ENCODE data around the gene CSRNP2. TPM values are rescaled to one million over a fixed set of nuclear protein-coding genes. Genes with fewer than 3 reads are reported as not detected.

CSRNP2 gene
- total RNA-seq = 10 to 100 TPM; 16.5 to 23.3 (median 20.3) TPM

- TF ChIP-seq POLR2AphosphoS5 (IDR thresholded peaks at IDR 0.05) (peak in 2 of 3 donors; percentile 92), POLR2A (IDR thresholded peaks at IDR 0.05) (peak; percentile 97 to 99), EP300 (IDR thresholded peaks at IDR 0.05) (no peak), CTCF (IDR thresholded peaks at IDR 0.05) (no peak)
- peaks cover 1% of the 10 kb centered on the region for H3K36me3 ChIP-seq
- peaks cover 19% of the 10 kb centered on the region for H3K4me1 ChIP-seq
- peak within 1 kb of the TSS; percentile 94 for H3K27ac ChIP-seq
- WGBS = 0% methylated on average over 32 of the region's 74 CpGs
- H3K9me3 ChIP-seq = no peaks in the 10 kb centered on the region
- H3K27me3 ChIP-seq = no peaks in the 10 kb centered on the region
- peak within 1 kb of the TSS; percentile 95 for H3K4me3 ChIP-seq
- peak; percentile 98 to 99 for DNase-seq (ENCODE audit: low spot score in 2 of 2)
Measured at GRCh38 chr12:51083126-51083833, at the start of gene CSRNP2. CSRNP2 (minus strand) TSS chr12:51083596; CDS start chr12:51076561, 7,035 bp downstream.

GRCh38 chr12:51132693-51133092 is 49.3 kb upstream of the CSRNP2 start:
- Histone ChIP-seq H3K4me3 (no peak overlapping the region), H3K36me3 (peaks cover 3% of the 10 kb centered on the region), H3K4me1 (no peaks in the 10 kb centered on the region), H3K27ac (no peak overlapping the region), H3K27me3 (no peaks in the 10 kb centered on the region), H3K9me3 (no peaks in the 10 kb centered on the region)
- no peak for DNase-seq (ENCODE audit: low spot score in 2 of 2)
- TF ChIP-seq EP300 (IDR thresholded peaks at IDR 0.05) = no peak
- no peak for TF ChIP-seq POLR2AphosphoS5 (IDR thresholded peaks at IDR 0.05)
- no peak for TF ChIP-seq CTCF (IDR thresholded peaks at IDR 0.05)
- TF ChIP-seq POLR2A (IDR thresholded peaks at IDR 0.05) = no peak
- 76% methylated on average over 5 of the region's 5 CpGs for WGBS

GRCh38 chr12:51131745-51132521 is 48.5 kb upstream of the CSRNP2 start:
- DNase-seq (ENCODE audit: low spot score in 2 of 2) = no peak
- Histone ChIP-seq H3K9me3 (no peaks in the 10 kb centered on the region), H3K27ac (no peak overlapping the region), H3K27me3 (no peaks in the 10 kb centered on the region), H3K4me3 (no peak overlapping the region), H3K36me3 (peaks cover 3% of the 10 kb centered on the region), H3K4me1 (peaks cover 5% of the 10 kb centered on the region)
- TF ChIP-seq CTCF (IDR thresholded peaks at IDR 0.05) (no peak), POLR2AphosphoS5 (IDR thresholded peaks at IDR 0.05) (no peak), POLR2A (IDR thresholded peaks at IDR 0.05) (no peak), EP300 (IDR thresholded peaks at IDR 0.05) (no peak)
- WGBS = 95% methylated on average over 5 of the region's 5 CpGs

GRCh38 chr12:51128919-51129318 is 45.5 kb upstream of the CSRNP2 start:
- no peak for DNase-seq (ENCODE audit: low spot score in 2 of 2)
- WGBS = 89% methylated on average over 3 of the region's 3 CpGs

More at GRCh38 chr12:51128919-51129318, 45.5 kb upstream of the CSRNP2 start:
- Histone ChIP-seq H3K27me3 (no peaks in the 10 kb centered on the region), H3K9me3 (no peaks in the 10 kb centered on the region), H3K4me3 (no peak overlapping the region), H3K27ac (no peak overlapping the region), H3K4me1 (peaks cover 11% of the 10 kb centered on the region), H3K36me3 (peaks cover 12% of the 10 kb centered on the region)
- no peak for TF ChIP-seq POLR2AphosphoS5 (IDR thresholded peaks at IDR 0.05)
- no peak for TF ChIP-seq CTCF (IDR thresholded peaks at IDR 0.05)
- no peak for TF ChIP-seq POLR2A (IDR thresholded peaks at IDR 0.05)
- TF ChIP-seq EP300 (IDR thresholded peaks at IDR 0.05) = no peak
